Measurements from ENCODE around the gene BLOC1S5.

DNA sequence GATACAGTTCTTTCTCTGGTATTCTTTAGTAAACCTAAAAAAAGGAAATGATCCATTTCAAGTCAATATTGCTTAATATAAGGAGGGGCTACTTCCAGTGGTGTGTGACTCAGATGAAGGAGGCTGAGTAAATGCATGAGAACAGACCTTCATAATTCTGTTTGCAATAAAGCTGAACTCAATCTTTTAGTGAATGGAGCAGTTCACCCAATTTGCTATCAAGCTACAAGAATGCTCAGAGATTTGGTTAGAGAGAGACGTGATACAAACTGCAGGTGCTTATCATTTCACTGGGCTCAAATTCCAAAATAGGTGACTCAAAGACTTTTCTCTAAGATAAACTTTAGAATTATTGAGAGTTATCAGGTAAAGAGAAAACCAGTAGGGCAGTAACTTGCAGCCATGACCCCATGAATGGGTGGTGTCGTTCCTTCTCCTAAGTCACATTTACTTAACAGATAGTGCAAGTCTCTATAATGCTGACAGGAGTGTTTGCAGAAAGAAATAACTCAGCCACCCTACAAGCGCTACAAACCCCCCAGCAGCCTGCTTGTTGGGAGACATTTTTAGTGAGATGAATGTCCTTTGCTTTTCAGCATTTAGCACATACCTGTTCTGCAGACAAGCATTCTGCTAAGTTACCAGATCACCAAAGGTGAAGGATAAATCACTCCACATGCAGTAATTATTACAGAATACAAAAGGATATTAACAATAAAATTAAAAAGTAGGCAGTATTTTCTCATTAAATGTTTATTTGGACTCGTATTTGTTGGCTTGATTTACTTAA, 16.4 kb upstream of the BLOC1S5 start:
- TF ChIP-seq, protein P1, sequence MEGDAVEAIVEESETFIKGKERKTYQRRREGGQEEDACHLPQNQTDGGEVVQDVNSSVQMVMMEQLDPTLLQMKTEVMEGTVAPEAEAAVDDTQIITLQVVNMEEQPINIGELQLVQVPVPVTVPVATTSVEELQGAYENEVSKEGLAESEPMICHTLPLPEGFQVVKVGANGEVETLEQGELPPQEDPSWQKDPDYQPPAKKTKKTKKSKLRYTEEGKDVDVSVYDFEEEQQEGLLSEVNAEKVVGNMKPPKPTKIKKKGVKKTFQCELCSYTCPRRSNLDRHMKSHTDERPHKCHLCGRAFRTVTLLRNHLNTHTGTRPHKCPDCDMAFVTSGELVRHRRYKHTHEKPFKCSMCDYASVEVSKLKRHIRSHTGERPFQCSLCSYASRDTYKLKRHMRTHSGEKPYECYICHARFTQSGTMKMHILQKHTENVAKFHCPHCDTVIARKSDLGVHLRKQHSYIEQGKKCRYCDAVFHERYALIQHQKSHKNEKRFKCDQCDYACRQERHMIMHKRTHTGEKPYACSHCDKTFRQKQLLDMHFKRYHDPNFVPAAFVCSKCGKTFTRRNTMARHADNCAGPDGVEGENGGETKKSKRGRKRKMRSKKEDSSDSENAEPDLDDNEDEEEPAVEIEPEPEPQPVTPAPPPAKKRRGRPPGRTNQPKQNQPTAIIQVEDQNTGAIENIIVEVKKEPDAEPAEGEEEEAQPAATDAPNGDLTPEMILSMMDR (IDR thresholded peaks at IDR 0.05): no peak
- TF ChIP-seq POLR2AphosphoS5 (IDR thresholded peaks at IDR 0.05) (no peak), POLR2A (IDR thresholded peaks at IDR 0.05) (no peak)
